ENCODE data around the gene TSPAN1. TPM values are rescaled to one million over a fixed set of nuclear protein-coding genes. Genes with fewer than 3 reads are reported as not detected.

Gene TSPAN1
- total RNA-seq, 1 donor from 2014 or later, result 1.1 TPM

- peaks cover 15% of the 10 kb centered on the region for H3K4me1 Mint-ChIP-seq (ENCODE audit: unreplicated experiment)
- H3K9me3 Mint-ChIP-seq (ENCODE audit: unreplicated experiment), result no peaks in the 10 kb centered on the region
- no peak for DNase-seq (ENCODE audit: low spot score)
- peak overlapping the region; percentile 86 for H3K4me3 Mint-ChIP-seq (ENCODE audit: unreplicated experiment)
- no peaks in the 10 kb centered on the region for H3K36me3 Mint-ChIP-seq (ENCODE audit: low read depth, unreplicated experiment)
- TF ChIP-seq CTCF (IDR thresholded peaks at IDR 0.05; ENCODE audit: unreplicated experiment), result no peak
- peaks cover 2% of the 10 kb centered on the region for H3K27me3 Mint-ChIP-seq (ENCODE audit: unreplicated experiment)
- no peak overlapping the region for H3K27ac Mint-ChIP-seq (ENCODE audit: unreplicated experiment)
Observed at GRCh38 chr1:46203738-46204405, 29.0 kb downstream of the TSPAN1 start.

- no peaks in the 10 kb centered on the region for H3K36me3 Mint-ChIP-seq (ENCODE audit: low read depth, unreplicated experiment)
- H3K9me3 Mint-ChIP-seq (ENCODE audit: unreplicated experiment), result no peaks in the 10 kb centered on the region
- peaks cover 2% of the 10 kb centered on the region for H3K27me3 Mint-ChIP-seq (ENCODE audit: unreplicated experiment)
- peaks cover 12% of the 10 kb centered on the region for H3K4me1 Mint-ChIP-seq (ENCODE audit: unreplicated experiment)
- DNase-seq (ENCODE audit: low spot score), result no peak
- no peak overlapping the region for H3K27ac Mint-ChIP-seq (ENCODE audit: unreplicated experiment)
- TF ChIP-seq CTCF (IDR thresholded peaks at IDR 0.05; ENCODE audit: unreplicated experiment), result no peak
- H3K4me3 Mint-ChIP-seq (ENCODE audit: unreplicated experiment), result no peak overlapping the region
Observed at GRCh38 chr1:46204406-46204742, 29.5 kb downstream of the TSPAN1 start.

- Mint-ChIP-seq H3K27ac (ENCODE audit: unreplicated experiment) (no peak overlapping the region), H3K4me1 (ENCODE audit: unreplicated experiment) (peaks cover 11% of the 10 kb centered on the region), H3K4me3 (ENCODE audit: unreplicated experiment) (no peak overlapping the region), H3K27me3 (ENCODE audit: unreplicated experiment) (peaks cover 2% of the 10 kb centered on the region), H3K9me3 (ENCODE audit: unreplicated experiment) (no peaks in the 10 kb centered on the region), H3K36me3 (ENCODE audit: low read depth, unreplicated experiment) (no peaks in the 10 kb centered on the region)
- no peak for DNase-seq (ENCODE audit: low spot score)
- TF ChIP-seq CTCF (IDR thresholded peaks at IDR 0.05; ENCODE audit: unreplicated experiment), result no peak
Observed at GRCh38 chr1:46205141-46205540, 30.3 kb downstream of the TSPAN1 start.

GRCh38 chr1:46205791-46206190, 30.9 kb downstream of the TSPAN1 start:
- no peaks in the 10 kb centered on the region for H3K9me3 Mint-ChIP-seq (ENCODE audit: unreplicated experiment)
- no peak for TF ChIP-seq CTCF (IDR thresholded peaks at IDR 0.05; ENCODE audit: unreplicated experiment)
- no peak overlapping the region for H3K4me3 Mint-ChIP-seq (ENCODE audit: unreplicated experiment)

GRCh38 chr1:46206399-46206798, 31.5 kb downstream of the TSPAN1 start:
- H3K9me3 Mint-ChIP-seq (ENCODE audit: unreplicated experiment), result no peaks in the 10 kb centered on the region
- no peak for TF ChIP-seq CTCF (IDR thresholded peaks at IDR 0.05; ENCODE audit: unreplicated experiment)
- no peak for DNase-seq (ENCODE audit: low spot score)
- H3K27me3 Mint-ChIP-seq (ENCODE audit: unreplicated experiment), result peaks cover 2% of the 10 kb centered on the region
- no peaks in the 10 kb centered on the region for H3K36me3 Mint-ChIP-seq (ENCODE audit: low read depth, unreplicated experiment)
- H3K4me3 Mint-ChIP-seq (ENCODE audit: unreplicated experiment), result no peak overlapping the region
- peaks cover 8% of the 10 kb centered on the region for H3K4me1 Mint-ChIP-seq (ENCODE audit: unreplicated experiment)
- H3K27ac Mint-ChIP-seq (ENCODE audit: unreplicated experiment), result no peak overlapping the region

More at GRCh38 chr1:46205791-46206190, 30.9 kb downstream of the TSPAN1 start:
- Mint-ChIP-seq H3K4me1 (ENCODE audit: unreplicated experiment) (peaks cover 8% of the 10 kb centered on the region), H3K27me3 (ENCODE audit: unreplicated experiment) (peaks cover 2% of the 10 kb centered on the region), H3K27ac (ENCODE audit: unreplicated experiment) (no peak overlapping the region), H3K36me3 (ENCODE audit: low read depth, unreplicated experiment) (no peaks in the 10 kb centered on the region)
- DNase-seq (ENCODE audit: low spot score), result no peak
